Keratinocyte (primary cell): ENCODE data around the gene PRKX. TPM values are rescaled to one million over a fixed set of nuclear protein-coding genes. Genes with fewer than 3 reads are reported as not detected.
"Not testable (repeated sequence)": the region's sequence is repeated elsewhere in the genome, so short reads cannot be mapped to it uniquely, and the experiment has no call there.

ENCODE experiments used
- DNase-seq: peaks from one replicate; pipeline ENCODE4 v3.0.0-alpha.2; 2011; ENCODE audit warnings: low read depth, missing footprints, low spot score
- FAIRE-seq: peaks from 2 replicates; lab custom pipeline; 2011; peaks lifted over from hg19 to GRCh38; lab: Jason Lieb, UNC
- H2AFZ ChIP-seq: 2 replicates; pipeline ENCODE4 v1.6.0; 2012; ENCODE audit warnings: low read length, control low read depth, inconsistent platforms; ENCODE audit not compliant: control insufficient read depth
- H3K27ac ChIP-seq: 2 replicates; pipeline ENCODE4 v1.5.1; 2011; ENCODE audit warnings: low read length; ENCODE audit not compliant: control insufficient read depth, insufficient read depth
- H3K27me3 ChIP-seq: 3 replicates; pipeline ENCODE4 v1.6.0; 2011; ENCODE audit warnings: low read length; ENCODE audit not compliant: control insufficient read depth, insufficient read depth; ENCODE audit errors: extremely low read depth
- H3K36me3 ChIP-seq, 2 experiments: 2 replicates in 1 of 2; 3 replicates in 1 of 2; pipeline ENCODE4 v1.5.1; 2011; ENCODE audit warnings: low read length in 2 of 2, mild to moderate bottlenecking in 1 of 2; ENCODE audit not compliant: control insufficient read depth in 2 of 2, insufficient read depth in 2 of 2; ENCODE audit errors: extremely low read depth in 1 of 2
- H3K4me1 ChIP-seq: 3 replicates; pipeline ENCODE4 v1.5.1; 2011; ENCODE audit warnings: low read length; ENCODE audit not compliant: control insufficient read depth, insufficient read depth; ENCODE audit errors: extremely low read depth
- H3K4me2 ChIP-seq: 3 replicates; pipeline ENCODE4 v1.6.0; 2011; ENCODE audit warnings: low read depth, low read length; ENCODE audit not compliant: control insufficient read depth, insufficient read depth; ENCODE audit errors: extremely low read depth
- H3K4me3 ChIP-seq, 3 experiments: fragments of 200-600 bp in 1 of 3; sonication (generic) in 1 of 3; 2 replicates in 2 of 3; 3 replicates in 1 of 3; pipeline ENCODE4 v1.5.1; 2011 to 2016; ENCODE audit warnings: low read length in 3 of 3, mild to moderate bottlenecking in 3 of 3, control low read depth in 2 of 3, inconsistent platforms in 1 of 3, low read depth in 1 of 3, mixed read lengths in 1 of 3, mixed run types in 1 of 3, moderate library complexity in 1 of 3; ENCODE audit not compliant: control insufficient read depth in 2 of 3, insufficient read depth in 2 of 3; ENCODE audit errors: extremely low read depth in 1 of 3
- H3K79me2 ChIP-seq: 2 replicates; pipeline ENCODE4 v1.6.0; 2012; ENCODE audit warnings: low read length; ENCODE audit not compliant: control insufficient read depth, insufficient read depth
- H3K9ac ChIP-seq: 3 replicates; pipeline ENCODE4 v1.6.0; 2011; ENCODE audit warnings: low read length; ENCODE audit not compliant: control insufficient read depth, insufficient read depth; ENCODE audit errors: extremely low read depth
- H3K9me1 ChIP-seq: 3 replicates; pipeline ENCODE4 v1.6.0; 2011; ENCODE audit warnings: low read length; ENCODE audit not compliant: control insufficient read depth, insufficient read depth; ENCODE audit errors: extremely low read depth
- H3K9me3 ChIP-seq: 2 replicates; pipeline ENCODE4 v1.5.1; 2012; ENCODE audit warnings: low read depth, low read length; ENCODE audit not compliant: control insufficient read depth
- H4K20me1 ChIP-seq: 3 replicates; pipeline ENCODE4 v1.6.0; 2011; ENCODE audit warnings: low read length; ENCODE audit not compliant: control insufficient read depth, insufficient read depth; ENCODE audit errors: extremely low read depth
- CTCF ChIP-seq, 3 experiments: IDR thresholded peaks in 1 of 3; conservative IDR thresholded peaks in 1 of 3; optimal IDR thresholded peaks in 1 of 3; 2 replicates in 2 of 3; 3 replicates in 1 of 3; pipeline versions ENCODE3 to v1.5.1; 2011; ENCODE audit warnings: low read length in 3 of 3, mild to moderate bottlenecking in 3 of 3, moderate library complexity in 2 of 3, control low read depth in 1 of 3, inconsistent platforms in 1 of 3; ENCODE audit not compliant: insufficient read depth in 2 of 3; ENCODE audit errors: extremely low read depth in 1 of 3
- EZH2 ChIP-seq: IDR thresholded peaks from one replicate; pipeline ENCODE4 v1.6.1; 2012; ENCODE audit warnings: inconsistent platforms, mild to moderate bottlenecking, low read length, moderate library complexity
- dilution Hi-C: fragments of 300-500 bp; cut with MboI; formaldehyde crosslinking; loops from one replicate; pipeline ENCODE4 v1.7.0; 2020; ENCODE audit warnings: low sequenced_read_pairs; ENCODE audit not compliant: extremely low pct_ligation_motif_present
- polyA plus RNA-seq, 5 experiments: library from polyadenylated mRNA; depleted of rRNA in 3 of 5; stranded (reverse) in 3 of 5; stranded (forward) in 1 of 5; unstranded in 1 of 5; fragments of >200 nt; gene quantifications; 1 replicate in 1 of 5; 2 replicates in 3 of 5; 3 replicates in 1 of 5; pipeline versions ENCODE4 v1.2.1 to v1.2.3, GENCODE V29; 2011 to 2012; ENCODE audit warnings: missing spikeins in 2 of 5, low read depth in 1 of 5, low replicate concordance in 1 of 5

Gene PRKX
- polyA plus RNA-seq, 1 donor (not counting 4 experiments of a cell fraction or from before 2014, with no cell fraction given): 39.9 TPM

GRCh38 chrX:3712051-3712869 lies 1.2 kb downstream of the PRKX start:
- peak overlapping the region; percentile 43 for H3K27ac ChIP-seq
- peak overlapping the region; percentile 72 for H2AFZ ChIP-seq

GRCh38 chrX:3711331-3711917 lies 2.0 kb downstream of the PRKX start:
- Histone ChIP-seq H3K4me2 (peak overlapping the region; percentile 80), H3K9ac (peak overlapping the region; percentile 79), H3K27ac (no peak overlapping the region)

More at GRCh38 chrX:3712051-3712869, 1.2 kb downstream of the PRKX start:
- peak overlapping the region; percentile 79 for H3K9ac ChIP-seq
- peak overlapping the region; percentile 80 for H3K4me2 ChIP-seq
- FAIRE-seq (peak; percentile 36), DNase-seq (no peak)
- peak overlapping the region; percentile 56 to 87 (median 77) for H3K4me3 ChIP-seq
- dilution Hi-C loops: no loop called here
- H3K4me1 ChIP-seq: peaks cover 9% of the 10 kb centered on the region
- H4K20me1 ChIP-seq: no peaks in the 10 kb centered on the region
- H3K36me3 ChIP-seq: no peaks in the 10 kb centered on the region
- no peaks in the 10 kb centered on the region for H3K9me3 ChIP-seq
- H3K27me3 ChIP-seq: no peaks in the 10 kb centered on the region
- peaks cover 42% of the 10 kb centered on the region for H3K79me2 ChIP-seq
- no peak for TF ChIP-seq EZH2
- TF ChIP-seq CTCF (optimal IDR thresholded peaks at IDR 0.05 in 1 of 3, IDR thresholded peaks at IDR 0.05 in 1 of 3, conservative IDR thresholded peaks at IDR 0.05 in 1 of 3; ENCODE audit: extremely low read depth in 1 of 3, insufficient read depth in 2 of 3, low read length in 3 of 3): no peak
- H3K9me1 ChIP-seq: no peaks in the 10 kb centered on the region

GRCh38 chrX:3707673-3708274 lies 5.7 kb downstream of the PRKX start:
- H3K27ac ChIP-seq, DNase-seq, H4K20me1 ChIP-seq, H3K4me3 ChIP-seq, dilution Hi-C loops, H3K4me1 ChIP-seq, H2AFZ ChIP-seq, H3K9ac ChIP-seq, H3K27me3 ChIP-seq, H3K9me1 ChIP-seq, H3K9me3 ChIP-seq, H3K36me3 ChIP-seq, H3K4me2 ChIP-seq: not testable (repeated sequence)
- FAIRE-seq: peak; percentile 78
- H3K79me2 ChIP-seq: peaks cover 71% of the 10 kb centered on the region

More at GRCh38 chrX:3711331-3711917, 2.0 kb downstream of the PRKX start:
- Histone ChIP-seq H3K79me2 (peaks cover 51% of the 10 kb centered on the region), H4K20me1 (no peaks in the 10 kb centered on the region), H3K9me3 (no peaks in the 10 kb centered on the region), H2AFZ (peak overlapping the region; percentile 53), H3K27me3 (no peaks in the 10 kb centered on the region), H3K4me3 (peak overlapping the region; percentile 56 to 87 (median 77)), H3K9me1 (no peaks in the 10 kb centered on the region), H3K4me1 (peaks cover 9% of the 10 kb centered on the region), H3K36me3 (peaks cover 0 to under 1% of the 10 kb centered on the region in 2 experiments)
- no peak for TF ChIP-seq EZH2
- TF ChIP-seq CTCF (optimal IDR thresholded peaks at IDR 0.05 in 1 of 3, IDR thresholded peaks at IDR 0.05 in 1 of 3, conservative IDR thresholded peaks at IDR 0.05 in 1 of 3; ENCODE audit: extremely low read depth in 1 of 3, insufficient read depth in 2 of 3, low read length in 3 of 3): no peak
- DNase-seq: no peak
- FAIRE-seq: no peak
- dilution Hi-C loops: no loop called here
